NOMO-1 treated with dmso at 0.1 percent for 144 hours (cell line): Measurements from ENCODE around the gene GPR27.

Experiments
- DNase-seq: peaks from one replicate; lab custom pipeline; 2025; ENCODE audit not compliant: unreplicated experiment; lab: John Stamatoyannopoulos, UW

Gene GPR27

GRCh38 chr3:71732637-71733036, 21.0 kb upstream of the GPR27 start:
- DNase-seq = no peak

GRCh38 chr3:71733319-71733718, 20.3 kb upstream of the GPR27 start:
- DNase-seq = no peak

GRCh38 chr3:71734881-71735280, 18.8 kb upstream of the GPR27 start:
- no peak for DNase-seq

- no peak for DNase-seq
These were observed 11.0 kb upstream of the GPR27 start for GRCh38 chr3:71742621-71743020.

GRCh38 chr3:71744738-71745137, 8.9 kb upstream of the GPR27 start:
- DNase-seq = no peak

- no peak for DNase-seq
These were observed 2.1 kb upstream of the GPR27 start for GRCh38 chr3:71751602-71752001.

- DNase-seq = no peak
These were observed 589 bp upstream of the GPR27 start for GRCh38 chr3:71752831-71753700.

GRCh38 chr3:71754610-71755253, 1.1 kb downstream of the GPR27 start:
- no peak for DNase-seq

GRCh38 chr3:71758091-71758490, 4.4 kb downstream of the GPR27 start:
- no peak for DNase-seq

GRCh38 chr3:71759401-71759800, 5.7 kb downstream of the GPR27 start:
- DNase-seq = no peak

GRCh38 chr3:71760140-71760539, 6.5 kb downstream of the GPR27 start:
- DNase-seq = no peak

- no peak for DNase-seq
These were observed 9.8 kb downstream of the GPR27 start for GRCh38 chr3:71763426-71763825.

GRCh38 chr3:71771126-71771525, 17.5 kb downstream of the GPR27 start:
- DNase-seq = no peak

GRCh38 chr3:71771884-71772283, 18.2 kb downstream of the GPR27 start:
- DNase-seq = no peak

- DNase-seq = no peak
These were observed 22.9 kb downstream of the GPR27 start for GRCh38 chr3:71776538-71776937.

- no peak for DNase-seq
These were observed 24.7 kb downstream of the GPR27 start for GRCh38 chr3:71778353-71778752.

- peak; percentile 68 for DNase-seq
These were observed 26.2 kb downstream of the GPR27 start for GRCh38 chr3:71779674-71780377.

GRCh38 chr3:71780430-71780829, 26.8 kb downstream of the GPR27 start:
- no peak for DNase-seq

- DNase-seq = no peak
These were observed 29.5 kb downstream of the GPR27 start for GRCh38 chr3:71783152-71783551.

GRCh38 chr3:71784201-71784913, 30.7 kb downstream of the GPR27 start:
- DNase-seq = no peak

GRCh38 chr3:71784914-71785531, 31.4 kb downstream of the GPR27 start, which contains the start of gene PROK2:
Gene PROK2, minus strand, starts transcription at chr3:71785148. Its CDS starts 96 bp downstream, at chr3:71785052.
- no peak for DNase-seq
